Breast epithelium (tissue), 4 donors: Measurements from ENCODE around the gene NAV1. TPM values are rescaled to one million over a fixed set of nuclear protein-coding genes. Genes with fewer than 3 reads are reported as not detected.

Source experiments
- DNase-seq, 2 donors: peaks; one replicate each; pipeline ENCODE4 v3.0.0-alpha.2; 2019; ENCODE audit warnings: low spot score in 2 of 2
- H3K27ac ChIP-seq, 2 donors: fragments of 200-600 bp; sonication (generic) in 1 of 2; one replicate each; pipeline ENCODE4 v1.5.1; 2016 to 2019; ENCODE audit warnings: mild to moderate bottlenecking in 1 of 2
- H3K27me3 ChIP-seq, 2 donors: fragments of 200-600 bp; sonication (generic) in 1 of 2; one replicate each; pipeline versions ENCODE4 v1.5.1 to v1.6.0; 2017 to 2019; ENCODE audit warnings: control low read depth in 1 of 2, mild to moderate bottlenecking in 1 of 2
- H3K36me3 ChIP-seq: fragments of 200-600 bp; one replicate; pipeline ENCODE4 v1.5.1; 2019
- H3K4me1 ChIP-seq, 2 donors: fragments of 200-600 bp; sonication (generic); one replicate each; pipeline ENCODE4 v1.5.1; 2016 to 2019; ENCODE audit warnings: control low read depth in 1 of 2
- H3K4me3 ChIP-seq, 3 donors: fragments of 200-600 bp; sonication (generic); 1 replicate in 2 of 3; 2 replicates in 1 of 3; pipeline ENCODE4 v1.5.1; 2016 to 2019; ENCODE audit warnings: mild to moderate bottlenecking in 3 of 3, moderate library complexity in 2 of 3
- H3K9me3 ChIP-seq, 2 donors: fragments of 200-600 bp; sonication (generic) in 1 of 2; one replicate each; pipeline ENCODE4 v1.5.1; 2016 to 2019; ENCODE audit warnings: control low read depth in 1 of 2
- POLR2A ChIP-seq: fragments of 450-650 bp; IDR thresholded peaks from one replicate; pipeline ENCODE4 v1.6.1; 2016; ENCODE audit warnings: antibody characterized with exemption, mild to moderate bottlenecking, moderate library complexity
- POLR2AphosphoS5 ChIP-seq, 3 donors: sonication (generic); formaldehyde crosslinking; IDR thresholded peaks; one replicate each; pipeline ENCODE4 v1.6.1; 2017; ENCODE audit warnings: antibody characterized with exemption in 3 of 3
- intact Hi-C: fragments of 100-400 bp; cut with DNase I; formaldehyde crosslinking; loops from one replicate; pipeline ENCODE4 v1.15.1; 2023; ENCODE audit warnings: low total_unique reads
- total RNA-seq, 3 donors: library from RNA; depleted of rRNA; stranded (reverse); fragments of >200 nt; gene quantifications; one replicate each; pipeline ENCODE4 v1.1.0, GENCODE V29; 2016
- TF ChIP-seq, protein P1 (sequence below), 3 donors: fragments of 450-650 bp; IDR thresholded peaks; one replicate each; pipeline ENCODE4 v1.5.1; 2016 to 2017; ENCODE audit warnings: antibody characterized with exemption in 3 of 3, mild to moderate bottlenecking in 3 of 3, moderate library complexity in 3 of 3

NAV1 gene
- total RNA-seq, 3 donors from 2014 or later, result 11.3 to 31.5 (median 22.7) TPM

DNA sequence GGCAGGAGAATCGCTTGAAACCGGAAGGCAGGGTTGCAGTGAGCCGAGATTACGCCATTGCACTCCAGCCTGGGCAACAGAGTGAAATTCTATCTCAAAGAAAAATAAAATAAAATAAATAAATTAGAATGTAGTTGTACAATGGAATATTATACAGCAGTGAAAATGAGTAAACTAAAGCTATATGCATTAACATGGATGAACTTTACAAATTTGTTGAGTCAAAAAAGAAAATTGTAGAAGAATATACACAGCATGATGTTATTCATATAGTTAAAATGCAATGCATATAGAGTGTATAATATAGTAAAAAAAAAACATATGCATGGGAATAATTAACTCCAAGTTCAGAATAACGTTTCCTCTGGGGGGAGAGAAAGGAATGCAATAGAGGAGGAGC, 11.0 kb upstream of the NAV1 start:
- Histone ChIP-seq H3K27ac (no peak overlapping the region), H3K4me1 (peaks cover 0 to 8% of the 10 kb centered on the region in 2 donors), H3K9me3 (no peaks in the 10 kb centered on the region), H3K36me3 (no peaks in the 10 kb centered on the region), H3K4me3 (no peak overlapping the region), H3K27me3 (no peaks in the 10 kb centered on the region)
- intact Hi-C loops, result no loop called here
- no peak for DNase-seq
- TF ChIP-seq POLR2AphosphoS5 (IDR thresholded peaks at IDR 0.05) (no peak), POLR2A (no peak)

DNA sequence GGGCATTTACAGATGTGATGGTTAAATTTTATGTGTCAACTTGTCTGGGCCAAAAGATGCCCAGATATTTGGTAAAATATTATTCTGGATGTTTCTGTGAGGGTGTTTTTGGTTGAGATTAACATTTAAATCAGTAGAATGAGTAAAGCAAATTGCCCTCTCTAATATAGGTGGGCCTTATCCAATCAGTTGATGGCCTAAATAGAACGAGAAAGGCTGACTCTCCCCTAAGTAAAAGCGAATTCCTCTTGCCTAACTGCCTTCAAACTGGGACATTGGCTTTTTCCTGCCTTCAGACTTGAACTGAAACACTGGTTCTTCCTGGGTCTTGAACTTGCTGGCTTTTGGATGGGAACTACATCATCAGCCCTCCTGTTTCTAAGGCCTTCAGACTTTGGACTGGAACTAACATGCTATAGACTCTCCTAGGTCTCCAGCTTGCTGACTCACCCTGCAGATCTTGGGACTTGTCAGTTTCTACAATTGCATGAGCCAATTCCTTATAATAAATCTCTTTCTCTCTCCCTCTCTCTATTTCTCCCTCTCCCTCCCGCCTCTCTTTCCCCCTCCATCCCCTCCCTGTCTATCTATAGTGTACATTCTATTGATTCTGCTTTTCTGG, 10.2 kb upstream of the NAV1 start:
- intact Hi-C loops, result no loop called here

DNA sequence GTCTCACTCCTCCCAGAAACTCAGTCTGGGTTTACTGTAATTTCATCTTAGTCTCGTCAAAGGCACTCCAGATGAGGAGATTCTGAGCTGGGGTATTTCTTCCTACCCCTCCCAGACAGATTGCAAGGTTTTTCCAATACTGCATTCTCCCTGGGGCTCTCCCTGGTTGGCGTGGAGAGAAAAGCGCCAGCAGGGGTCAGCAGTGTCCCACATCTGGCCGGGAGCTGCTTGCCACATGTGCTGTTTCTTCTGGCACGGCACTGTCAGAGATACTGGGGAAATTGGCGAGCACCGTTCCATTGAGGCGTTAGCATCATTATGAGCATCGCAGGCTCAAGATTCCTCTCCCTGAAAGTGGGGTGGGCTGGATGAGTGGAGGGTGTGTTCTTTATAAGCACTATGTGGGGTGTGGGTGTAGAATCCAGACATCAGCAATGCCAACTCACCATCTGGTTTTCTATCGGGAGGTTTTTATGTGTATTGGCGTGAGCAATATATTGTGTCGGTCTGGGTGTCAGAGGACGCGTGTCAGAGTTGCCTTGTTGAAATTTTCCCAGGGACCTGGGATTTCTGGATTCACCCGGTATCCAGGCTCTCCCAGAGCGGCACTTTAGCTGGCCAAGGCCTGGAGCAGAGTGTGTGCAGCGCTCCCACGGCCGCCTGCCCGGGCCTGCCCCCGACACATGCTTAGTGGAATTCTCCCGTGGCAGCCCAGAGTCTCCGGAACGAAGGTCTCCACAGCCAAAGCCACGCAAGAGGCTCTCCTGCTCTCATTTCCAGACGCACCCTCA, 8.0 kb upstream of the NAV1 start:
- H3K4me1 ChIP-seq, result peaks cover 0 to 8% of the 10 kb centered on the region in 2 donors
- H3K27ac ChIP-seq, result peak overlapping the region; percentile 52 to 84
- peak; percentile 73 to 76 for DNase-seq
- no peak for TF ChIP-seq POLR2A
- TF ChIP-seq, protein P1, sequence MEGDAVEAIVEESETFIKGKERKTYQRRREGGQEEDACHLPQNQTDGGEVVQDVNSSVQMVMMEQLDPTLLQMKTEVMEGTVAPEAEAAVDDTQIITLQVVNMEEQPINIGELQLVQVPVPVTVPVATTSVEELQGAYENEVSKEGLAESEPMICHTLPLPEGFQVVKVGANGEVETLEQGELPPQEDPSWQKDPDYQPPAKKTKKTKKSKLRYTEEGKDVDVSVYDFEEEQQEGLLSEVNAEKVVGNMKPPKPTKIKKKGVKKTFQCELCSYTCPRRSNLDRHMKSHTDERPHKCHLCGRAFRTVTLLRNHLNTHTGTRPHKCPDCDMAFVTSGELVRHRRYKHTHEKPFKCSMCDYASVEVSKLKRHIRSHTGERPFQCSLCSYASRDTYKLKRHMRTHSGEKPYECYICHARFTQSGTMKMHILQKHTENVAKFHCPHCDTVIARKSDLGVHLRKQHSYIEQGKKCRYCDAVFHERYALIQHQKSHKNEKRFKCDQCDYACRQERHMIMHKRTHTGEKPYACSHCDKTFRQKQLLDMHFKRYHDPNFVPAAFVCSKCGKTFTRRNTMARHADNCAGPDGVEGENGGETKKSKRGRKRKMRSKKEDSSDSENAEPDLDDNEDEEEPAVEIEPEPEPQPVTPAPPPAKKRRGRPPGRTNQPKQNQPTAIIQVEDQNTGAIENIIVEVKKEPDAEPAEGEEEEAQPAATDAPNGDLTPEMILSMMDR (IDR thresholded peaks at IDR 0.05), result peak in 2 of 3 donors; percentile 57 to 70
- peak; percentile 9 to 95 (median 67) for TF ChIP-seq POLR2AphosphoS5 (IDR thresholded peaks at IDR 0.05)
- H3K9me3 ChIP-seq, result no peaks in the 10 kb centered on the region
- no peaks in the 10 kb centered on the region for H3K36me3 ChIP-seq
- H3K27me3 ChIP-seq, result no peaks in the 10 kb centered on the region
- intact Hi-C loops, result no loop called here
- no peak overlapping the region for H3K4me3 ChIP-seq

More for the DNA sequence above, 10.2 kb upstream of the NAV1 start:
- no peaks in the 10 kb centered on the region for H3K27me3 ChIP-seq
- H3K4me3 ChIP-seq, result no peak overlapping the region
- H3K27ac ChIP-seq, result no peak overlapping the region
- TF ChIP-seq POLR2A (no peak), POLR2AphosphoS5 (IDR thresholded peaks at IDR 0.05) (no peak)
- TF ChIP-seq, protein P1 (IDR thresholded peaks at IDR 0.05), result no peak
- H3K4me1 ChIP-seq, result peaks cover 0 to 8% of the 10 kb centered on the region in 2 donors
- H3K9me3 ChIP-seq, result no peaks in the 10 kb centered on the region
- H3K36me3 ChIP-seq, result no peaks in the 10 kb centered on the region
- DNase-seq, result no peak

DNA sequence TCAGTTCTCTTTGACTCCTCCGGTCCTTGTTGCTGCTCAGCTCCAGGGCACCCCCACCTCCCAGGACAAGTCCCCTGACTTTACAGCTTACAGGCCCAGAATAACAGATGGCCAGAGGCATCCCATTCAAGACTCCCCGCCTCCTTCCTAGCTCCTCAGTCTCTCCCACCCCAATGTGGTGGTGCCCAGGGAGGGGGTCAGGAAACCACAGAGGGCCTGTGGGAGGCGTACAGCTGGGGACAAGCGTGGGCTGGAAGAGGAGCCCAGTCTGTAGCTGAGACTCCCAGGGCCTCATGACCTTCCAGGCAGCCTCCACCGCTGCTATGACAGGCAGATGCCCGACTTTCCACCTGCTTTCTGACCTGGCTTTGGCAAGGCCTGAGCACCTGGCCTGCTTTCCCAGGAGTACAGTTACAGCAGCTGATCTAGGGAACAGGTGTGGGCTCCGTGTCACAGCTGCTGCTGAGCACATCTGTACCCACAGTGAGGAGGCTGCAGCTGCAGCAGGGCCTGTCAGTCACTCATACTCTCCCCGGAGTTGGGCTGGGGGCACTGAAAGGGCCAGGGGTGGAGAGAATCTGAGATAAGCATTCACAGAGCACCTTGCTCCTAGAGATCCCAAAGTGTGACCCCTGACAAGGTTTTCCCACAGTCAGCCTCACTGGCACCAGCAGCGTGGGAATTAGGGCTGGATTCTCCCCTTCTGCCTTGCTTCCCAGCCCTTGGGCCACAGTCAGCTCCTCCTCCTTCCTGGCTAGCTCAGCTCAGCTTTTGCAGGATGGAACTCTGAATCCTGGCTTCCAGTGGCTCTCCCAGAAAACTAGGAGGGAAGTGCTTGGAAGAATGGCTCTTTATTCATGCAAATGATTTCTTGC, 7.1 kb upstream of the NAV1 start:
- Histone ChIP-seq H3K27me3 (no peaks in the 10 kb centered on the region), H3K27ac (peak overlapping the region; percentile 52 to 84), H3K4me1 (peaks cover 0 to 8% of the 10 kb centered on the region in 2 donors), H3K36me3 (no peaks in the 10 kb centered on the region), H3K4me3 (no peak overlapping the region), H3K9me3 (no peaks in the 10 kb centered on the region)
- intact Hi-C loops, result no loop called here
- no peak for DNase-seq
- TF ChIP-seq, protein P1 (IDR thresholded peaks at IDR 0.05), result no peak
- TF ChIP-seq POLR2A (no peak), POLR2AphosphoS5 (IDR thresholded peaks at IDR 0.05) (no peak)

DNA sequence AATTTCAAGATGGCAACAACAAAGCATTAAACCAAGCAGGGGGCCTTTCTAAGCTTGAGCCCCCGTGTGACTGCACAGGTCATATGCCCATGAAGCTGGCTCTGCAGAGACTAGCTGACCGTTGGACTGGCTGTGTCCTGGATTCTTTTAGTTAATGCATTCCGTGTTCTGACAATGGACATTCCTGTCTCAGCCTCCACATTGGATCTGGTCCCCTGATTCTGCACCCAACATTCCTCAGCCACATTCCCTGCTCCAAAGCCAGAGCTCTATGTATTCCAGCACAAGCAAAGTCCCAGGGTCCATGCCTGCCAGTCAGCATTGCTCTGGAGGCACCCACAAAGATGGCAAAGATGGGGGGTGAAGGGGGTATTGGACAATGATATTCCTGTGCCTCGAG, 5.1 kb upstream of the NAV1 start:
- no peaks in the 10 kb centered on the region for H3K9me3 ChIP-seq
- H3K27me3 ChIP-seq, result no peaks in the 10 kb centered on the region
- no peaks in the 10 kb centered on the region for H3K36me3 ChIP-seq
- intact Hi-C loops, result no loop called here
- H3K4me1 ChIP-seq, result peaks cover 0 to 18% of the 10 kb centered on the region in 2 donors
- no peak for DNase-seq
- H3K4me3 ChIP-seq, result no peak overlapping the region
- TF ChIP-seq POLR2A (no peak), POLR2AphosphoS5 (IDR thresholded peaks at IDR 0.05) (no peak)
- TF ChIP-seq, protein P1 (IDR thresholded peaks at IDR 0.05), result no peak
- H3K27ac ChIP-seq, result no peak overlapping the region
